GM12874 (cell line): ENCODE measurements around the gene AIFM1.

ENCODE experiments used
- CTCF ChIP-seq: IDR thresholded peaks from 2 replicates; pipeline ENCODE4 v1.5.1; 2011; ENCODE audit warnings: low read depth, mild to moderate bottlenecking, control low read depth, low read length, moderate library complexity; ENCODE audit not compliant: insufficient read depth

AIFM1 gene

GRCh38 chrX:130118441-130119311 is 47.0 kb downstream of the AIFM1 start:
- TF ChIP-seq CTCF, result no peak

GRCh38 chrX:130117166-130117565 is 48.5 kb downstream of the AIFM1 start:
- no peak for TF ChIP-seq CTCF

- no peak for TF ChIP-seq CTCF
These were observed 51.5 kb downstream of the AIFM1 start for GRCh38 chrX:130114141-130114588.

- TF ChIP-seq CTCF, result no peak
These were observed 54.2 kb downstream of the AIFM1 start for GRCh38 chrX:130111220-130112154.

- TF ChIP-seq CTCF, result no peak
These were observed 55.0 kb downstream of the AIFM1 start, which contains the start of gene ELF4 for GRCh38 chrX:130110379-130111219. Gene ELF4, minus strand, starts transcription at chrX:130110497. Its CDS starts 29,167 bp downstream, at chrX:130081330.

GRCh38 chrX:130109429-130110378 is 55.9 kb downstream of the AIFM1 start:
- no peak for TF ChIP-seq CTCF
